B cell (primary cell): ENCODE measurements around the gene ARHGEF37.

Experiments used
- EZH2 ChIP-seq: IDR thresholded peaks from 2 replicates; pipeline ENCODE4 v1.6.1; 2012; ENCODE audit warnings: borderline replicate concordance, low read depth, mild to moderate bottlenecking, moderate library complexity, low read length; ENCODE audit not compliant: insufficient read depth, poor library complexity, severe bottlenecking
- TF ChIP-seq, protein P1 (sequence below): fragments of 200-600 bp; IDR thresholded peaks from one replicate; pipeline ENCODE4 v1.8.0; 2022; ENCODE audit warnings: antibody characterized with exemption, mild to moderate bottlenecking

DNA sequence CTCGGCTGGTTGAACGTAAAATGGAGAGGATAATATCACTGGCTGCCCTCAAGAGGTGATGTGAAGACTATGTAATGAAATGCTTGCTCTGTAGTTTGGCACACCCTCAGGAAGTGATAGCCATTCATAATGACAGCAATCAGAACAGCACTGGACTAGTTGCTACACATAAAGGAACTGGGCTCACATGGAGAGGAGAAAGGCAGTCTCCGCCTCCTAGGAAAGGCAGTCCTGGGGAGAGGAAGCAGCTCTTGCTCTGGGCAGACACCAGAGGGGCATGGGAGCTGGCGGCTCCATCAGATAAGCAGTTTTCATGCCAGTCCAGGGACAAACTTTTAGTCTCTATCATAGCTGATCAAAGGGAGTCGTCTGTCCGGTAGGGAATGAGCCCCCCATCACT lies 46.9 kb downstream of the ARHGEF37 start:
- TF ChIP-seq, protein P1, sequence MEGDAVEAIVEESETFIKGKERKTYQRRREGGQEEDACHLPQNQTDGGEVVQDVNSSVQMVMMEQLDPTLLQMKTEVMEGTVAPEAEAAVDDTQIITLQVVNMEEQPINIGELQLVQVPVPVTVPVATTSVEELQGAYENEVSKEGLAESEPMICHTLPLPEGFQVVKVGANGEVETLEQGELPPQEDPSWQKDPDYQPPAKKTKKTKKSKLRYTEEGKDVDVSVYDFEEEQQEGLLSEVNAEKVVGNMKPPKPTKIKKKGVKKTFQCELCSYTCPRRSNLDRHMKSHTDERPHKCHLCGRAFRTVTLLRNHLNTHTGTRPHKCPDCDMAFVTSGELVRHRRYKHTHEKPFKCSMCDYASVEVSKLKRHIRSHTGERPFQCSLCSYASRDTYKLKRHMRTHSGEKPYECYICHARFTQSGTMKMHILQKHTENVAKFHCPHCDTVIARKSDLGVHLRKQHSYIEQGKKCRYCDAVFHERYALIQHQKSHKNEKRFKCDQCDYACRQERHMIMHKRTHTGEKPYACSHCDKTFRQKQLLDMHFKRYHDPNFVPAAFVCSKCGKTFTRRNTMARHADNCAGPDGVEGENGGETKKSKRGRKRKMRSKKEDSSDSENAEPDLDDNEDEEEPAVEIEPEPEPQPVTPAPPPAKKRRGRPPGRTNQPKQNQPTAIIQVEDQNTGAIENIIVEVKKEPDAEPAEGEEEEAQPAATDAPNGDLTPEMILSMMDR, result no peak
- TF ChIP-seq EZH2, result no peak
